Suprapubic skin (tissue), 4 donors: ENCODE data around the gene HEPACAM2. TPM values are rescaled to one million over a fixed set of nuclear protein-coding genes. Genes with fewer than 3 reads are reported as not detected.

Experiments
- DNase-seq, 2 donors: peaks; one replicate each; pipeline ENCODE4 v3.0.0-alpha.2; 2019; ENCODE audit warnings: low spot score in 2 of 2
- H3K27ac ChIP-seq: fragments of 200-600 bp; sonication (generic); one replicate; pipeline ENCODE4 v1.5.1; 2019
- H3K27me3 ChIP-seq: fragments of 200-600 bp; sonication (generic); one replicate; pipeline ENCODE4 v1.5.1; 2019
- H3K36me3 ChIP-seq: fragments of 200-600 bp; sonication (generic); one replicate; pipeline ENCODE4 v1.5.1; 2019
- H3K4me1 ChIP-seq: fragments of 200-600 bp; sonication (generic); one replicate; pipeline ENCODE4 v1.5.1; 2019
- H3K4me3 ChIP-seq: fragments of 200-600 bp; sonication (generic); one replicate; pipeline ENCODE4 v1.5.1; 2019; ENCODE audit warnings: mild to moderate bottlenecking
- H3K9me3 ChIP-seq: fragments of 200-600 bp; sonication (generic); one replicate; pipeline ENCODE4 v1.5.1; 2019
- EP300 ChIP-seq: sonication (generic); formaldehyde crosslinking; IDR thresholded peaks from one replicate; pipeline ENCODE4 v1.6.1; 2017; ENCODE audit warnings: antibody characterized with exemption
- POLR2A ChIP-seq, 2 donors: fragments of 450-650 bp; IDR thresholded peaks; one replicate each; pipeline ENCODE4 v1.6.1; 2017; ENCODE audit warnings: antibody characterized with exemption in 2 of 2, mild to moderate bottlenecking in 2 of 2, moderate library complexity in 2 of 2
- POLR2AphosphoS5 ChIP-seq, 3 donors: sonication (generic); formaldehyde crosslinking; IDR thresholded peaks; one replicate each; pipeline ENCODE4 v1.6.1; 2017; ENCODE audit warnings: antibody characterized with exemption in 3 of 3
- WGBS: methylation state at CpG from one replicate; pipeline ENCODE4 v1.1.5; 2018; 5-methylcytosine and 5-hydroxymethylcytosine counted together
- total RNA-seq, 4 donors: library from RNA; depleted of rRNA; stranded (reverse); fragments of >200 nt; gene quantifications; one replicate each; pipeline ENCODE4 v1.1.0, GENCODE V29; 2016
- TF ChIP-seq, protein P1 (sequence below), 2 donors: fragments of 200-600 bp in 1 of 2; fragments of 450-650 bp in 1 of 2; sonication (generic) in 1 of 2; IDR thresholded peaks; one replicate each; pipeline ENCODE4 v1.5.1; 2016 to 2019; ENCODE audit warnings: antibody characterized with exemption in 2 of 2, mild to moderate bottlenecking in 1 of 2, moderate library complexity in 1 of 2

HEPACAM2 gene
- total RNA-seq, 4 donors from 2014 or later = 0.25 TPM; not detected in 3

DNA sequence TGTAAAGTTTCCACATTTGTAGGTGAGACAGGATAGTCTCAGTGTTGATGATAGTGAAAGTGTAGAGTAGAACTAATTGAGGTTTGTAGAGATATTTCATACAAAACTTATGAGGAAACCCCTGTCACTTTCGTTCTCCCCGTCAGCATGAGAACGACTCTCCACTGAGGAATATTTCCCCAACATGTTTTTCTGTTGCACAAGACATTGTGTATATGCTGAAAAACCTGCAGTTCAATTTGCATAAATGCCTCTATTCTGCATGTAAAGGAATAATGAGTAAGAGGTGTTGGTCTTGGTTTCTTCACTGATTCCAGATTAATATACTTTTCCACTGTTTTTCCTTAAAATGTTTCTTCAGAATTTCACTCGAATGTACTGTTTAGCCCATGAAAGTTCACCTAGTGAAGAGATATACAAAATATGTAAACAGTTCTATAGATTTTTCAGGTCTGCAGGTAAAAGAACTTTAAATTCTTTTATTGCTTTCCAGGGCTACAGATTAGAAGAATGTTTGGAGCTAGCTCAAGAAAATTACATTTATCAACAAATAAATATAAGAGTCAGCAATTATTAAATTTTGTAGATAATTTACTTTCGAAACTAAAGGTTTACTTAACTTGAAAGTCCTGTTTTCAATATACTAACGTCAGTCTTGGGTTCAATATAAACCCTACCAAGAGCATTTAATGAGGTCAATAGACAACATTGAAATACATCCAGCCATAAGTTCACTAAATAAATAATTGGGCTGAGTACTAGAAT lies 37.2 kb downstream of the HEPACAM2 start:
- Histone ChIP-seq H3K27ac (no peak overlapping the region), H3K36me3 (no peaks in the 10 kb centered on the region), H3K9me3 (no peaks in the 10 kb centered on the region), H3K4me1 (no peaks in the 10 kb centered on the region), H3K27me3 (peaks cover 11% of the 10 kb centered on the region), H3K4me3 (no peak overlapping the region)
- WGBS = 68% methylated on average over 6 of the region's 6 CpGs
- DNase-seq = no peak
- TF ChIP-seq, protein P1, sequence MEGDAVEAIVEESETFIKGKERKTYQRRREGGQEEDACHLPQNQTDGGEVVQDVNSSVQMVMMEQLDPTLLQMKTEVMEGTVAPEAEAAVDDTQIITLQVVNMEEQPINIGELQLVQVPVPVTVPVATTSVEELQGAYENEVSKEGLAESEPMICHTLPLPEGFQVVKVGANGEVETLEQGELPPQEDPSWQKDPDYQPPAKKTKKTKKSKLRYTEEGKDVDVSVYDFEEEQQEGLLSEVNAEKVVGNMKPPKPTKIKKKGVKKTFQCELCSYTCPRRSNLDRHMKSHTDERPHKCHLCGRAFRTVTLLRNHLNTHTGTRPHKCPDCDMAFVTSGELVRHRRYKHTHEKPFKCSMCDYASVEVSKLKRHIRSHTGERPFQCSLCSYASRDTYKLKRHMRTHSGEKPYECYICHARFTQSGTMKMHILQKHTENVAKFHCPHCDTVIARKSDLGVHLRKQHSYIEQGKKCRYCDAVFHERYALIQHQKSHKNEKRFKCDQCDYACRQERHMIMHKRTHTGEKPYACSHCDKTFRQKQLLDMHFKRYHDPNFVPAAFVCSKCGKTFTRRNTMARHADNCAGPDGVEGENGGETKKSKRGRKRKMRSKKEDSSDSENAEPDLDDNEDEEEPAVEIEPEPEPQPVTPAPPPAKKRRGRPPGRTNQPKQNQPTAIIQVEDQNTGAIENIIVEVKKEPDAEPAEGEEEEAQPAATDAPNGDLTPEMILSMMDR (IDR thresholded peaks at IDR 0.05) = no peak
- TF ChIP-seq EP300 (no peak), POLR2A (IDR thresholded peaks at IDR 0.05) (no peak), POLR2AphosphoS5 (IDR thresholded peaks at IDR 0.05) (no peak)

DNA sequence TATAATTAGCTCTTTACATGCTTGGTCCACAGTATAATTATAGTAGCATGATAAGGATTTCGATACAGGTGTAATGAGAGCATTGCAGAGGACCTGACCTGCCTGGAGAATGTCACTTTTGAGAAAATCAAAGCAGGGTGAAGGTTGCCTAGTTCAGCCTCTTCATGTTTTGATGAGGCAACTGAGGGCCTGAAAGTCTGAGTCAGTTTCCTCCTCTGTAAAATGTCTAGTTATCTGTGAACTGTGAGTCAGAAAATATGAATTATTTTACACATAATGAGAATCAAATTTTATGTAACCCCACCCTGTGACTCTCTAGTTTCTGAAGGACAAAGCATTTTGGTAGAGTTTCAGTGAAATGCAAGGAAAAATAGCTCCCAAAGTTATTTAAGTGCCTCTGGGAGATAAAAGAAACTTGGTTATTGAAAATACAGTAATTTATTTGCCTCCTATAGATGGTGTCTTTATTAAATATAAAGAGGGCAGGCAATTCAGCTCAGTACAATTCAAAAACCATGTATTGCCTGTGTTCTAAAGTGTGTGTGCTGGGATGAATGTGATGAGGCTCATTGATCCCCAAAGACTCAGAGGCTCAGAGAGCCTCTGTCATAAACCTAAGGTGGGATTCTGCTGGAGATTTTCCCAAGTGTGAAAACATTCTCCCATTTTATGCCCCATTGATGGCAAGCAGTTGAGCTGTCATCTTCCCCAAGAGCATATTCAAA lies 40.8 kb downstream of the HEPACAM2 start:
- WGBS = 70% methylated on average over 1 of the region's 1 CpG
- Histone ChIP-seq H3K9me3 (no peaks in the 10 kb centered on the region), H3K27me3 (peaks cover 11% of the 10 kb centered on the region), H3K36me3 (no peaks in the 10 kb centered on the region), H3K27ac (no peak overlapping the region), H3K4me1 (no peaks in the 10 kb centered on the region), H3K4me3 (no peak overlapping the region)
- no peak for DNase-seq
- no peak for TF ChIP-seq POLR2A (IDR thresholded peaks at IDR 0.05)
- no peak for TF ChIP-seq EP300
- TF ChIP-seq, protein P1 (IDR thresholded peaks at IDR 0.05) = no peak
- TF ChIP-seq POLR2AphosphoS5 (IDR thresholded peaks at IDR 0.05) = no peak

DNA sequence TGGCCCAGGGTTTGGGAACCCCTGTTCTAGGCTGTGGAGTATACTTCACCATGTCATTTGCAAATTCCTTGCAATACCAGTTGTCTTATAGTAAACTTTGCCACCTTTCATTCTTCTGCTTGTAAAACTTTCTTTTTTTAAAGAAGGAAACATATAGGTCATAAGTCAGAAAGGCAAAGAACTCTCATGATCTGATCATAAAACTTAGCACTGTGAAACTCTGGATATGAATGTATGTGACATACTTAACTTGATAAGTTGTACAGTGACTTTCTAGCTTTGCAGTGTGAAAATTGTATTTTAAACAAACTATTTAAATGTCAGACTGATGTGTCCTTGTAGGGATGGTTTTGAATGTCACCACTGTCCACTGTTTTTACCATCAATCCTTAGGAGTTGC lies 47.1 kb downstream of the HEPACAM2 start:
- H3K4me3 ChIP-seq = no peak overlapping the region
- H3K4me1 ChIP-seq = no peaks in the 10 kb centered on the region

DNA sequence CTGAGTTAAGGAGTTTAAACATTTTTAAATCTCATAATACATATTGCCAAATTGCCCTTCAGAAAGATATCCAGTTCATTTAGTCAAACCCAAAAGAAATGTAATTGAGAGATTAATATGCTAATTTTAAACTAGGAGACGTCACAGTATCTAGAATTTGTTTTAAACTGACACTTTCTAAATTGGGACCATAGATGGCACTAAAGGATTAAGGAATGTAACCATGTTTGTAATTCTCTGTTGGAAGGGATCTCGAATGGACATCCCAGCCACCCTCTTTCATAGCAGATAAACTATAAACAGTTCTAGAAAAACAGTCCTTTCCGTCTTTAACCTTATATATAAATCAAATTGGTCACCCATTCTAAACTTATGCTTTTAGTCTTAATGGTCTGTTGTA lies 48.1 kb downstream of the HEPACAM2 start:
- no peaks in the 10 kb centered on the region for H3K36me3 ChIP-seq
- H3K4me1 ChIP-seq = no peaks in the 10 kb centered on the region
- H3K27me3 ChIP-seq = peaks cover 4% of the 10 kb centered on the region
- no peak overlapping the region for H3K4me3 ChIP-seq
- DNase-seq = no peak
- no peak for TF ChIP-seq EP300
- TF ChIP-seq POLR2A (IDR thresholded peaks at IDR 0.05) = no peak
- TF ChIP-seq POLR2AphosphoS5 (IDR thresholded peaks at IDR 0.05) = no peak
- TF ChIP-seq, protein P1 (IDR thresholded peaks at IDR 0.05) = no peak
- no peaks in the 10 kb centered on the region for H3K9me3 ChIP-seq
- 33% methylated on average over 3 of the region's 3 CpGs for WGBS
- H3K27ac ChIP-seq = no peak overlapping the region

More for the DNA sequence above, 47.1 kb downstream of the HEPACAM2 start:
- Histone ChIP-seq H3K36me3 (no peaks in the 10 kb centered on the region), H3K9me3 (no peaks in the 10 kb centered on the region), H3K27ac (no peak overlapping the region), H3K27me3 (peaks cover 4% of the 10 kb centered on the region)
- DNase-seq = no peak
- no peak for TF ChIP-seq EP300
- no peak for TF ChIP-seq POLR2A (IDR thresholded peaks at IDR 0.05)
- no peak for TF ChIP-seq POLR2AphosphoS5 (IDR thresholded peaks at IDR 0.05)
- TF ChIP-seq, protein P1 (IDR thresholded peaks at IDR 0.05) = no peak

GRCh38 chr7:93176992-93177580 lies 49.2 kb downstream of the HEPACAM2 start:
- TF ChIP-seq POLR2AphosphoS5 (IDR thresholded peaks at IDR 0.05) (no peak), POLR2A (IDR thresholded peaks at IDR 0.05) (no peak), EP300 (no peak)
- TF ChIP-seq, protein P1 (IDR thresholded peaks at IDR 0.05) = no peak

More at GRCh38 chr7:93176992-93177580, 49.2 kb downstream of the HEPACAM2 start:
- no peaks in the 10 kb centered on the region for H3K36me3 ChIP-seq
- DNase-seq = no peak
- H3K9me3 ChIP-seq = no peaks in the 10 kb centered on the region
- WGBS = 43% methylated on average over 2 of the region's 2 CpGs
- no peak overlapping the region for H3K4me3 ChIP-seq
- no peak overlapping the region for H3K27ac ChIP-seq
- H3K4me1 ChIP-seq = no peaks in the 10 kb centered on the region
- peaks cover 4% of the 10 kb centered on the region for H3K27me3 ChIP-seq
